G401.6 (cell line): ENCODE results near the gene MIS12.

ENCODE experiments used
- FAIRE-seq: peaks from 2 replicates; lab custom pipeline; 2012; peaks lifted over from hg19 to GRCh38; lab: Jason Lieb, UNC

The MIS12 gene

DNA sequence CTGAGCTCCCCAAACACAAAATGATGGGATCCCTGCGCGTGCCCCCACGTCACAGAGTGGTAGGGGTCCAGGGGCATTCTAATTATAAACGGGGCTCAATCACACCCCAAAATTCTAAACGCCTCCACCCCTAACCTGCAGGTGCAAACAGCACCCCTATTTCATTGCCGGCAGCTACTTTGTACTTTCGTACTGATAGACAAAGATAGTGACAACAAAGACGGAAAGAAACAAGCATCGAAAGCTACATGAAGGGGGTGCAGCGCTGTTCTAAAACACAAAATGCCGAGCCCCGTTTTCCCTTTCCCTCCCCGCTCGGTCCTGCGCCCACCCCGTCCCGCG is 13.9 kb downstream of the MIS12 start:
- FAIRE-seq, result no peak

DNA sequence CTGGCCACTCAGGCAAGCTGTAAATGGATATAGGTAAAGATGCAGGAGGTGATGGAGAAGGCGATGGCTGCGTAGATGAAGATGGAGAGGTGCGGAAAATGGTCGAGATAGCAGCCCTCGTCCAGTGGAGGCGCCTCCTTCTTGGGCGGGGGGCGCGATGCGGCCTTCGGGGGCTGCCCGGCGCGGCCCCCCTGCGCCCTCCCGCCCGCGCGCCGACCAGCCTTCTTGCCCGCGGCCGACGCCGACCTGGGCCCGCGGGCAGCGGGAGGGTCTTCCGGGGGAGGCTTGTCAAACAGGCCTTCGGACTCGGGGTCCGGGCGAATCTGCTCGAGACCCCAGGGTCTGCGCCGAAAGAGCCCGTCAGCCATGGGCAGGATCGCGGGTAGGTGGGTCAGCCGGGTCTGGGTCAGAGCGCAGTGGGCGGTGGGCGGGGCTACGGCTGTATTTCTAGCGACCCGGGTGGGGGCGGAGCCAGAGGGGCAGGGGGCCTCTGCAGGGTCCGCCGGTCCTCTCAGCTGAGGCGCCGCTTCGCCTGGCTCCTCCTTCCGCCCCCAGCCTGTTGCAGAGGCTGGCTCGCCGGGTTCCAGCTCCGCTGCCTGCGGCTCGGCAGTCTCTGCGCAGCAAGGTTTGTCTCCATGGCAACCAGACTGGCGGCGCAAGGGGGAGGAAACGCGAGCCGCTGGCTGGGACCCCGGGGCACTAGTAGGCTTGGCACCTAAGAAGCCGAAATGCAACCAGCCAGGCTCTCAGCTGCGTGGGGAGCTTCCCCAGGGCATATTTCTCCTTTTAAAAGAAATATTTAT is 14.4 kb downstream of the MIS12 start:
- no peak for FAIRE-seq

DNA sequence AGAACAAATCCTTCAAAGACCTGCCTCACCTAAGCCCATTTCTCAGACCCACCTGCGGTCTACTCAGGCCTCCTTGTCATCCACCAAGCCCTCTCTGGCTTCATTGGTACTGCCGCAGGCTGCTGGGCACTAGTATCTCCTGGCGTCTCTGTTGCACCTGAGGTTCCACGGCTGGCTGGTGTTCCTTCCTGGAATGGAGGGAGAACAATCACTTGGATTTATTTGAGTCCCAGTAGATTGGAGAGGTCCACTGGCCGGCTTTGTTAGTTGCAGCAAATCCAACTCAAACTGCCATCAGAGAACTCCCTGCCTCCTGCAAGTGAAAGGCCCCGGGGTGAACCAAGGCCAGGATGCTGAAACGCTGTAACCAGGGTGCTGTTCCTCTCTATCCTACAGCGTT is 15.3 kb downstream of the MIS12 start:
- no peak for FAIRE-seq

DNA sequence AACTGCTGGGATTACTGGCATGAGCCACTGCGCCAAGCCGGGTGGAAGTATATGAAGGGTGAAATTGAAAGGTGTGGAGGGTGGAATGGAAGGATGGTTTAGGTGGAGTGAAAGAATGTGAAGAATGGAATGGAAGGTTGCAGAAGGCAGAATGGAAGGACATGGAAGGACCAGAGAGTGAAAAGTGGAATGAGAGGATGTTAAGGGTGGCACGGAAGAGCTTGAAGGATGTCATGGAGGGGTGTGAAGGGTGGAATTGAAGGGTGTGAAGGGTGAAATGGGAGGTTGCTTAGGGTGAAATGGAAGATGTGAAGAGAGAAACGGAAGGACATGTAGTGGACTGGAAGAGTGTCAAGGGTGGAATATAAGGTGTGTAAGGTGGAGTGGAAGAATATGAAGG is 16.2 kb downstream of the MIS12 start:
- no peak for FAIRE-seq

DNA sequence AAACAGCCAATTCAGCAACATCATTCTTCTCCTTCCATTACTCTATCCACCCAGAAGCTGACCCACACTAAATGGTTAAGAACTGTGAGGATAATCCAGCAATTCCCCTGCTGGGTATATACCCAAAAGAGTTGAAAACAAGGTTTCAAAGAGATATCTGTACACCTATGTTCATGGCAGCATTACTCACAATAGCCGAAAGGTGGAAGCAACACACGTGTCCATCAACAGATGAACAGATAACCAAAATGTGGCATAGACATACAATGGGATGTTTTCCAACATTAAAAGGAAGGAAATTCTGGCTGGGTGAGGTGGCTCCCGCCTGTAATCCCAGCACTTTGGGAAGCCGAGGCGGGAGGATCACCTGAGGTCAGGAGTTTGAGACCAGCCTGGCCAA is 19.9 kb downstream of the MIS12 start:
- FAIRE-seq, result no peak

DNA sequence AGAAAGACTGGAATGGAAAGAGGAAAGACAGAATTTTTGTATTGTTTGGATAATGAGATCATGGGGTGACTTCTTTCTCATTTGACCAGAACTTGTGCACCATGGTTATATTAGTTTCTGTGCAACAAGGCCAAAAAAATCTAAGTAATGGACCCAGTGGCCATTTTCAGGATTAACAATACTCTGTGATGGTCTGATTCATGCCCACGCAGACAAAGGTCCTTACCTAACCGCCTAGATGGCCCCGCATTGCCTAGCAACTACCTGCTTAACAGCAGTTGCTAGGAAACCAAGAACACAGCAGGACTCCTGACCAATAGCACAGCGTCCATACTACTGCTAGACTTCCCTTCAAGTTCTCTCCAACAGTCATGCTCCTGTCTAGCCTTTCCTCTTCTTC is 22.4 kb downstream of the MIS12 start:
- FAIRE-seq, result no peak

DNA sequence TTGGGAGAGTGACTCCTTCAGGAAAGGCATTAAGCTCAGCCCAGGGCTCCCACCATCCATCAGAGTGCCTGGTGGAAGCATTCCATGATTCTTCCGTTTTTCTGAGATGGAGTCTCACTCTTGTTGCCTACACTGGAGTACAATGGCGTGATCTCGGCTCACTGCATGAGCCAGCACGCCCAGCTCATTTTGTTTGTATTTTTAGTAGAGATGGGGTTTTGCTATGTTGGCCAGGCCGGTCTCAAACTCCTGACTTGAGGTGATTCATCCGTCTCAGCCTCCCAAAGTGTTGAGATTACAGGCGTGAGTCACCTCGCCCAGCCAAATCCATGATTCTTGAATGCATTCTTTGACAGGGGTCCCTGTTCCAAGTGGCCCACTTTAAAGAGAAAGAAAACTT is 23.1 kb downstream of the MIS12 start:
- FAIRE-seq, result no peak

DNA sequence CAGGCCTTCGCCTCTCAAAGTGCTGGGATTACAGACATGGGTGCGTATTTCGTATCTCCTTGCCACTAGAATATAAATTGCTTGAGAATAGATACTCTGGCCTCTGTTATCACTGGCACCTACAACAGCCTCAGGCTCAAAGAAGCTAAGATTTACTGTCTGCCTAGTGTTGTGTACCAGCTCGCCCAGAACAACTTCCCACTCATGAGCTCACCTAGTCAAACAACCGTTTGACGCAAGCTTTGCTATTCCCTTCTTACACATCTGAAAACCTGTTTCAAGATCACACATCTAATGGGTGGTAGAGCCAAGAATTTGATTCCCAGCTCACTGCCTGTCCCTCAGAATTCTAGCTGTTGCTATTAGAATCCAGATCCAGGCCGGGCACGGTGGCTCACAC is 24.4 kb downstream of the MIS12 start:
- FAIRE-seq, result no peak

DNA sequence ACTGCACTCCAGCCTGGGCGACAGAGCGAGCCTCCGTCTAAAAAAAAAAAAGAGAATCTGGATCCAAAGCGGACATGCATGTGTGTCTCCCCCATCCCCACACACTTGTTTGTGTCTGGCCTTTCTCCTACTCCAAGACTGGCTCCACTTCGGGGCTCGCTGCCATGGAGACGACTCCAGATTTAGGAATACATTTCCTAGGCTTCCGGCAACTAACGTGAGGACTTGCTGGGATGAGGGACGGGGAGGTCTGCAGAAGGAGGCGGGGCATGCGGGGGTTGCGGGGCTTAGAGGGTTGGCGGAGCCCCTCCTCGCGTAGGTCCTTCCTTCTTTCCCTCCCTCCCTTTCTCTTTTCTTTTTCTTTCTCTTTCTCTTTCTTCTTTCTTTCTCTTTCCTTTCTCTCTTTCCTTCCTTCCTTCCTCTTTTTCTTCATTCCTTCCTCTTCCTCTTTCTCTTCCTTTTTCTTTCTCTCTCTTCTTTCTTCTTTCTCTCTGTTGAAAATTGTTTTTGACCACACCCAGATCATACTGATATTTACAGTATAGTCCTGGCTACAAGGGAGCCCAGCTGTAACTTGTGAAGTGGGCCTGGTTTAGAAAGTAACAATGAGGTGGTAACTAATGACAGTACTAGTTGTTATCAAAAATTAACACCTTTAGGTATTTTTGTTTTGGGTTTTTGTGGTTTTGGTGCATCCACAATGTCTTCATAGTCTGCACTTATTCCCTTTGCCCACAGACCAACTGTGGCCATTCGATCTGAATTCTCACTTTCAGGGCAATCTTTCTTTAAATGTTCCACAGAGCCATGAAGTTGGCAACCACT is 25.2 kb downstream of the MIS12 start:
- FAIRE-seq, result no peak

DNA sequence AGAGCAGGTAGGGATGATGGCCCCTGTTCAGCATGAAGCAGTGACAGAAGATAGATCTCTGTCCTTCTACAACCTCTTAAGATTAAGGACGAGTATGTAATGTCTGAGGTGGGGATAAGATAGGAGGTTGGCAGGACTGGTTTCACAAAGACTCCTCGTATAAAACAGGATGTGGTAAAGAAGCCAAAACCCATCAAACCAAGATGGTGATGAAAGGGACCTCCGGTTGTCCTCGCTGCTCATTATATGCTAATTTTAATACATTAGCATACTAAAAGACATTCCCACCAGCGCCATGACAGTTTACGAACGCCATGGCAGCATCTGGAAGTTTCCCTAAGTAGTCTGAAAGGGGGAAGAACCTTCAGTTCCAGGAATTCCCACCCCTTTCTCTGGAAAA is 27.3 kb downstream of the MIS12 start:
- FAIRE-seq, result no peak

DNA sequence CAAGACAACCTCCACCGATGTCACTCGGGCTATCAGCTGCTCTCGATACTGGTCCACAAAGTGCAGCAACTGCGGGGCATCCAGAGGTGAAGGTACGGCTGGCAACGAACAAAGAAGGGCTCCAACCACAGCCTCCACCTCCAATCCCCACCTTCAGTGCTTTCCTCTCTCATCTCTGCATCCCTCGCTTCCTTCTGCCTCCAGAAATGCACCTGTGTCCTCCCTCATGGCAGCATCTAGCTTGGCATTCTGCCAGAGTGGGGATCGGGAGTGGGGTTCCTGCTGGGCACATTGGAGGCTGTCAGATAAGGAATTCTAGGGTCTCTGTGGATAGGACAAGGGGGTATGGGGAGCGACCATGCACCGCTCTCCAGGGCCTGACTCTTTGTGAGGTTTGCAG is 28.6 kb downstream of the MIS12 start:
- no peak for FAIRE-seq

DNA sequence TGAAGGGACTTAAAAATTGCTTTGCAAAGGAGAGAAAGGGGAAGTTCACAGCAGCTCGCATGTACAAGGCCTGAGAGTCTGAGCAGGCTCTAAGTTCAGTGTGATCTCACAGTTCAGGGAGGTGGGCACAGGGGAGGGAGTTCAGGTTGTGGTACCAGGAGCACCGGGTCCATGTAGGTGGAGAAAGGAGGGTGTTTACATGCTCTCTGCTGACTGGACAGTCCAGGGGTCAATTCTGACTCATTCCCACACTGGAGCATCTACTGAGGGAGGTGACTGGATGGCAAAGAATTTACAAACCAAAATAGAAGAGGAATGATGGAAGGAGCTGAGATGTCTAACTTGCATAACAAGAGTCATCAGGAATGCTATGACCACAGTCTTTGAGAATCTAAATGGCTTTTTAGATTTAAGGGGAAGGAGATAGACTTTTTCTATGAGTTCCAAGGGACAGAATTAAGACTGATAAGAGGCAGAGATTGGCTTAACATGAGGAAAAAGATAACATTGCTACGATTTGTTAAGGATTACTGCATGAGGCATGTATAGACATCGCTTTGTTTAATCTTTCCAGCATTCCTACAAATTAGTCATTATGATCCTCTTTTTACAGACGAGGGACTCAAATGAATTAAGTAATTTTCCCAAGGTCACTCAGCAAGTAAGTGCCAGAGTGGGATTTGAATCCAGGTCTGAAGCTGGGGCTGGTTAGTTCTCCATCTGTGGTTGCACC is 29.9 kb downstream of the MIS12 start:
- FAIRE-seq, result no peak

DNA sequence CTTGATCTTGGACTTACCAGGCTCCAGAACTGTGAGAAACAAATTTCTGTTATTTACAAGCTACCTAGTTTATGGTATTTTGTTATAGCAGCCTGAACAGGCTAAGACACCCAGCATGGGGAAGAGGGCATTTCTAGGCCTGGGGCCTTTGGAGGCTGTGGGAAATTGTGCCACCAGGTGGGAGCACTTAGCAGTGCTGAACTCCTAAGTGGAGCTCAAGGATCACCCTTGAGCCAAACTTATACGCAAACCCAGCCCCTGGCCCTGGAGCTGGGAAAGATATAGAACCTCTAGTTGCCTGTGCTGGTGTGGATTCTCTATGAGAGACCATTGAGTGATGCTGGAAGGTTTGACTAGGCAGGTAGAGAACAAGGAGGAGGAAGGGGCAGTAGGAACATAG is 36.1 kb downstream of the MIS12 start:
- FAIRE-seq, result no peak

DNA sequence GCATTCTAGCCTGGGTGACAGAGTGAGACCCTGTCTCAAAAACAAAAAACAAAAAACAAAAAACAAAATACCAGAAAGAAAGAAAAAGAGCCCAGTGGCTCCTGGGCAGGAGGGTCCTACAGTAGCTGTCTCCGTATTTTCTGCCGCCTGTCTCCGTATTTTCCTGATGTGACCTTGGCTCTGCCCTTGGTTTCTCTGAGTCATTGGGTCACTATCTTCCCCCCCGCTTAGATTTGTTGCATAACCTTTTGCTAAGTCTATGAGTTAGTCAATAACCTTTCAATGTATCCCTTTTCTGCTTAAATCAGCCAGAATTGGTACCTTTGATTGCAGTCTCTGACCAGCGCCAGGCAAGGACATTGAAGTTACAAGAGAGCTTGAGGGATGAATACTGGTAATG is 36.9 kb downstream of the MIS12 start:
- no peak for FAIRE-seq

DNA sequence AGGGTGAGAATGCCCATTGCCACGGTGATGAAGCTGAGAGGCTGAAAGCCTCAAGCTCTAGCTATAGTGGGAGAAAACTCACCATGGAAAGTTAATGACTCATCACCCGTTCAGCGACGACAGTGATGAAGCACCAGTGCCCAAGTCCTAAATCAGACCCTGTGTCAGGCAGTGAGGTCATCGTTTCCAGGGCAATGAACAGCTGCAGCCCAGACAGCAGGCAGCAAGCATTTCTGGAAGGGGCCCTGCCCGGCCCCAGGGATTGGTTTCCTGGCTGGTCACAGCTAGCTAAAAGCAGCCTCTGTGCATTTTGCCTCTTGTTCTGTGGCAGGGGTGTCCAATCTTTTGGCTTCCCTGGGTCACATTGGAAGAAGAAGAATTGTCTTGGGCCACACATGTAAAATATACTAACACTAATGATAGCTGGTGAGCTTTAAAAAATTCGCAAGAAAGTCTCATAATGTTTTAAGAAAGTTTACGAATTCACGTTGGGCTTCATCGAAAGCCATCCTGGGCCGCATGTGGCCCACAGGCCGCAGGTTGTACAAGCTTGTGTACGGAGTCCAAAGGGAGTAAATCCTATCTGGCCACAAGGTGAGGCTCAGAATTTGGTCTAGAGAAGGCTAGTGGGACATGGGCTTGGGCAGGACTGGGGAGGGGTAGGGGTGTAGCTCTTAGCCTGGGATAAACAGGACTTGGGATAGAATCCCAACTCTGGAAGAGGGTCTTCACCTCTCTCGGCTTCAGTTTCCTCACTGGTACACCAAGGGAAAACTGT is 40.6 kb downstream of the MIS12 start:
- no peak for FAIRE-seq

DNA sequence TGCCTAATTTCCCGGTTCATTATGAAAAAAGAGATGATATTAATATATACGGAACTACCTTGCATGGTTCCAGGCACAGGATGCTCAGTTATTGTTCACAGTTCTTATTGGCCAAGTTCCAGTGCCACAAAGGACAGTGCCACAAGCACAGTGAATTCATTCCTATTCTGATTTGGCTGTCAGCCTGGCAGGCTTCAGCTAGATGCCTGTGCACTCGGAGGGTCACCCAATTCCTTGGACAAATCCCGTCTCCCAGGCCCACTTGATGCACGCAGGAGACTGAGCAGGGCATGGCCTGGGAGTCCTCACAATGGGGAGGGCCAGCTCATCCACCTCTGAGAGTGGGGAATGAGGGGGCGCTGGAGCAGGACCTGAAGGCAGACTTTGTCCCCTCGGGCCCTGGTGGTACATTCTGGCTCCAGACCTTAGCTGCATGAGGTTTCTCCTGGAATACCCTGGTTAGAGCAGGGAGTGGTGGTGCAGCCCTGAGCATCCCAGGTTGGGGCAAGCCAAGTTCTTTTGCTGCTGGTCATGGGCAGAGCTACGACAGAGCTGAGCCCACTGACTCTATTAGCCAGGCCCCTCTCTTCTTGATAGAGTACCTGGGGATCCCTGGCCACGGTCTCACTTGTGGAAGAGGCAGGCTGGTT is 41.4 kb downstream of the MIS12 start:
- FAIRE-seq, result no peak

DNA sequence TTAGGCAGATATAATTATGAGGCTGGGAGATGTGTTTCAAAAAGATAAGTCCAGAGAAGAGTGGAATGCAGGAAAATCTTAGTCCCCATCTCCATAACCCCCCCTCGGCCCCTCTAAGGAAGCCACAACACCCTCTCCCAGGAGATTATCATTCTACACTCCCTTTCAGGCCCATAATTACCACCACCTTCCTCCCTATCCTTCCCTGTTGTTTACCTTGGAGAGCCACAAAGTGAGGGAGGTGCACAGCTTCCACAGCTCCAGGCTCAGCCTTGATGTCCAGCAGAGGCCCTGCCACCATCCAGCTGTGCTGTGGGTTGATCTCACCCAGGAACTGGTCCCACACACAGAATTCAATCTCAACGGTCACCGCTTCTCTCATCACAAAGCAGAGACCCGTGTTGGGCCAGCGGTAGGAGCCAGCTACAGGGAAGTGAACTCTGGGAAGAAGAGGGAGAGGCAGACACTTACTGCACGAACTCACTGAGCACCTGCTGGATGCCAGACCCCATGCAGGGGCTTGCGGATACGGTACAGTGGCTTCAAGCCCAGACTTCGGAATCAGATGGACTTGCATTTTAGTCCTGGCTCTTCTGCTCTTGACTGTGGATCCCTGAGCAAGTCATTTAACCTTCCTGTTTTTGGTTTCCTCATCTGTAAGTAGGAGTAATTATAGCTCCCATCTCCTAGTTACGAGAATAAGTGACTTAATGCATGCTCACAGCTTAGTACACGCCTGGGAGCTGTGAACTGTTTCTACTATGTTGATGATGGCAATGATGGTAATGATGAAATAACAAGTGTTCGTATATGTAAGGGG is 44.1 kb downstream of the MIS12 start:
- FAIRE-seq, result no peak

DNA sequence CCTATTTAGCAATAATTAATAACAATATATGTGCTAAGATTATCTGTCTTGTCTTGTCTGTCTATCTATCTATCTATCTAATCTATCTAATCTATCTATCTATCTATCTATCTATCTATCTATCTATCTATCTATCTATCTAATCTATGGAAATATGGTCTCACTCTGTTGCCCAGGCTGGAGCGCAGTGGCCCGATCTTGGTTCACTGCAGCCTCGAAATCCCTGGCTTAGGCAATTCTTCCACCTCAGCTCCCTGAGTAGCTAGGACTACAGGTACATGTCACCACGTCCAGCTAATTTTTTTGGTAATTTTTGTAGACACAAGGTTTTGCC is 44.7 kb downstream of the MIS12 start:
- no peak for FAIRE-seq

DNA sequence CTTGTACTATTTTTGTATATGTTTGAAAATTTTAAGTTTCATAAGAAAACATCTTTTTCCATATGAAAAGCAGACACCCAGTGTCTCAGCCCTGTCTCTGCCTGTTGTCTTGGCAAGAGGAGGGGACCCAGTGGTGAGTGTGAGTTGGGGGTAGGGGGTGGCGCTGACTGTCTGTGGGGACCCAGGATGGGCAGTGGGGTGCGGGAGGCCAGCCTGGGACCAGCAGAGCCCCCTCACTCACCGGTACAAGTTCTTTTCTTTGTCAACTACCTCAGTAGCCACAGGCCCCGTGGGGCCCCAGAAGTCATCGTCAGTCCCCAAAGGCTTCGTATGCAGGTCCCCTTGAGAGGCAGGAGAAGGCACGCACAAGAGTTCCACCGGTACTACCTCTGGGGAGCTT is 46.2 kb downstream of the MIS12 start:
- no peak for FAIRE-seq

DNA sequence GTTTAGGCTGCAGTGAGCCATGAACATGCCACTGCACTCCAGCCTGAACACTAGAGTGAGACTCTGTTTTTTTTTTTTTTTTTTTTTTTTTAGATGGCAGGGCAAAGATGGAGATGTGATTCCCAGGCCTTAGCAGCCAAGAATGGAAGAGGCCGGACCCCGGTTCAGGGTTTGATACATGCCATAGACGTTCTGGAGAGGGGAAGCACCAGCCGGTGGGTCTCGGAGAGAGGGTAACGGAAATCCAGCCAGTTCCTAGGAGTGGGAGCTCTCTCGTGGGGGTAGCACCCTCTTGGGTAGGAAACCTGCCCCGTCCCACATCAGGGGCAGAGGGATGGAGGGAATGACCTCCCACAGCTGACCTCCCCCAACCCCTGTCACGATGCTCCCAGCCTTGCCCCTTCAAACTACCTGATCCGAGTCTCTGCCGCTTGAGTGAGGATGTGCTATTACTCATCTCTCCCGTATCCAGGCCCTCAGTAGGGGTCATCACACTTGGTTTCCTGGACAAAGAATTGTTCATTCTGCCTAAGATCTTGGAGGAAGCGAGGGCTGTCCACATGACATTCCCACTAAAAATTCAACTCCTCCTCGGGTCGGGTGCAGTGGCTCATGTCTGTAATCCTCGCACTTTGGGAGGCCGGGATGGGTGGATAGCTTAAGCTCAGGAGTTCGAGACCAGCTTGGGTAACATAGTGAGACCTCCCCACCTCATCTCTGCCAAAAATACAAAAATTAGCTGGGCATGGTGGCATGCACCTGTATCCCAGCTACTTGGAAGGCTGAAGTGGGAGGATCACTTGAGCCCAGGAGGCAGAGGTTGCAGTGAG is 47.3 kb downstream of the MIS12 start:
- no peak for FAIRE-seq
